ENCODE results near the gene CCDC88C.
A peak's percentile ranks its signal among the peaks of the same experiment; 100 is the strongest.

The CCDC88C gene

GRCh38 chr14:91389150-91389549 is 28.5 kb downstream of the CCDC88C start:
- Histone ChIP-seq H3K27ac (ENCODE audit: low read depth in 2 of 2, low read length in 2 of 2) (peak overlapping the region; percentile 33 to 57), H3K27me3 (ENCODE audit: control insufficient read depth in 2 of 2, insufficient read depth in 2 of 2, low read length in 2 of 2) (no peaks in the 10 kb centered on the region), H3K9ac (ENCODE audit: low read depth in 1 of 2, low read length in 2 of 2) (no peak overlapping the region), H3K9me3 (ENCODE audit: control insufficient read depth in 2 of 2, low read length in 2 of 2) (no peaks in the 10 kb centered on the region), H3K36me3 (ENCODE audit: control insufficient read depth in 2 of 2, insufficient read depth in 2 of 2, low read length in 2 of 2) (peaks cover 0 to 2% of the 10 kb centered on the region in 2 donors), H3K4me3 (ENCODE audit: low read length in 2 of 2) (no peak overlapping the region), H3K4me1 (ENCODE audit: control insufficient read depth in 2 of 2, insufficient read depth in 2 of 2, low read length in 2 of 2) (peaks cover 18 to 20% of the 10 kb centered on the region in 2 donors)

GRCh38 chr14:91388551-91388975 is 29.1 kb downstream of the CCDC88C start:
- peak overlapping the region; percentile 63 to 81 for H3K27ac ChIP-seq (ENCODE audit: low read depth in 2 of 2, low read length in 2 of 2)
- H3K9me3 ChIP-seq (ENCODE audit: control insufficient read depth in 2 of 2, low read length in 2 of 2), result no peaks in the 10 kb centered on the region
- H3K4me3 ChIP-seq (ENCODE audit: low read length in 2 of 2), result peak overlapping the region in 1 of 2 donors; percentile 35
- peaks cover 18 to 20% of the 10 kb centered on the region in 2 donors for H3K4me1 ChIP-seq (ENCODE audit: control insufficient read depth in 2 of 2, insufficient read depth in 2 of 2, low read length in 2 of 2)
- peaks cover 0 to 2% of the 10 kb centered on the region in 2 donors for H3K36me3 ChIP-seq (ENCODE audit: control insufficient read depth in 2 of 2, insufficient read depth in 2 of 2, low read length in 2 of 2)
- no peaks in the 10 kb centered on the region for H3K27me3 ChIP-seq (ENCODE audit: control insufficient read depth in 2 of 2, insufficient read depth in 2 of 2, low read length in 2 of 2)
- peak overlapping the region in 1 of 2 donors; percentile 34 for H3K9ac ChIP-seq (ENCODE audit: low read depth in 1 of 2, low read length in 2 of 2)

- Histone ChIP-seq H3K4me3 (ENCODE audit: low read length in 2 of 2) (peak overlapping the region in 1 of 2 donors; percentile 35), H3K27me3 (ENCODE audit: control insufficient read depth in 2 of 2, insufficient read depth in 2 of 2, low read length in 2 of 2) (no peaks in the 10 kb centered on the region), H3K4me1 (ENCODE audit: control insufficient read depth in 2 of 2, insufficient read depth in 2 of 2, low read length in 2 of 2) (peaks cover 18 to 20% of the 10 kb centered on the region in 2 donors)
Measured at GRCh38 chr14:91387951-91388381, 29.7 kb downstream of the CCDC88C start.

DNA sequence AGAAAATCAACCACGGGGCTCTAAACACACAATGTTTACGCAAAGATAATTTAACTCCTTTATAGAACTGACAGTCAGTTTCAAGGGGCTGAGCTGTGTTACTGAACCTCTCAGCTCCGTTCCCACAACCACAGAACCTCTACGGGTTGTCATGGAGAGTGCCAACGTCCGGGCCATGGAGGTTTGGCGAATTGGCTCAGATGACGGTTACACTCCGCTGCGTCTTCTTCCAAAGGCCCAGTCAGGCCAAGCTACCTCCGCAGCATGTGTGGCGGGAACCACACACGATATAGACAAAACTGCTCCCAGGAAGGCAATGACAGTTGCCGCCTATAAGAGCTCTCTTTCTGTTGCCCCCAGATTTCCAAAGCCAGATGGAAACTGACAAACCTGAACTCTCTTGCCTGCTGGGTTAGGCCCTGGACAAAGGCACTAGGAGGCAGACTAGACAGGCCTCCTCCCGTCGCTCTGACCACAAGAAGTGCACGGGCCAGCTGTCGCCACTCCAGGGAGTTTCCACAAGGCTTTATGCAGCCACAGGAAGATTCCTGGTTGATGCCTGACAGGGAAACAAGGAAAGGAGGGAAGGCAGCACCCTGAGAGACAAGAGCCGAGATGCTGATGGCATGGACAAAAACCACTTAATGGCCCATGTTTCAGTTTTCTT is 30.3 kb downstream of the CCDC88C start:
- no peaks in the 10 kb centered on the region for H3K27me3 ChIP-seq (ENCODE audit: control insufficient read depth in 2 of 2, insufficient read depth in 2 of 2, low read length in 2 of 2)
- H3K4me1 ChIP-seq (ENCODE audit: control insufficient read depth in 2 of 2, insufficient read depth in 2 of 2, low read length in 2 of 2), result peaks cover 18 to 20% of the 10 kb centered on the region in 2 donors
- no peak overlapping the region for H3K4me3 ChIP-seq (ENCODE audit: low read length in 2 of 2)
- peak overlapping the region in 1 of 2 donors; percentile 17 for H3K9ac ChIP-seq (ENCODE audit: low read depth in 1 of 2, low read length in 2 of 2)
- H3K27ac ChIP-seq (ENCODE audit: low read depth in 2 of 2, low read length in 2 of 2), result peak overlapping the region; percentile 63 to 81
- H3K9me3 ChIP-seq (ENCODE audit: control insufficient read depth in 2 of 2, low read length in 2 of 2), result no peaks in the 10 kb centered on the region
- peaks cover 0 to 2% of the 10 kb centered on the region in 2 donors for H3K36me3 ChIP-seq (ENCODE audit: control insufficient read depth in 2 of 2, insufficient read depth in 2 of 2, low read length in 2 of 2)

More at GRCh38 chr14:91387951-91388381, 29.7 kb downstream of the CCDC88C start:
- Histone ChIP-seq H3K36me3 (ENCODE audit: control insufficient read depth in 2 of 2, insufficient read depth in 2 of 2, low read length in 2 of 2) (peaks cover 0 to 2% of the 10 kb centered on the region in 2 donors), H3K9ac (ENCODE audit: low read depth in 1 of 2, low read length in 2 of 2) (peak overlapping the region in 1 of 2 donors; percentile 34), H3K9me3 (ENCODE audit: control insufficient read depth in 2 of 2, low read length in 2 of 2) (no peaks in the 10 kb centered on the region), H3K27ac (ENCODE audit: low read depth in 2 of 2, low read length in 2 of 2) (peak overlapping the region; percentile 63 to 81)

DNA sequence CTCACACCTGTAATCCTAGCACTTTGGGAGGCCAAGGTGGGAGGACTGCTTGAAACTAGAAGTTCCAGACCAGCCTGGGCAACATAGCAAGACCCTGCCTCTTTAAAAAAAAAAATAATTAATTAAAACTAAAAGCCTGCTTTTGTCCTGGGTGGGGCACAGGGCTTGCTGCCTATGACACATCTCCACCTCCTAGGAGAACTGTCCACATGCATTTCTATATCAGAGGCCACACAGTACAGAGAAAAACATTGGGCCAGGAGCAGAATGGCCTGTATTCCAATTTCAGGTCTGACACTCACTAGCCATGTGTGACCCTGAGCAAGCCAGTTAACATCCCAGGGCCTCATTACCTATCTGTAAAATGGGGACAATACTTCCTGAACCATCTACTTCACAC is 31.9 kb downstream of the CCDC88C start:
- no peaks in the 10 kb centered on the region for H3K9me3 ChIP-seq (ENCODE audit: control insufficient read depth in 2 of 2, low read length in 2 of 2)
- H3K27ac ChIP-seq (ENCODE audit: low read depth in 2 of 2, low read length in 2 of 2), result no peak overlapping the region
- peaks cover 18 to 20% of the 10 kb centered on the region in 2 donors for H3K4me1 ChIP-seq (ENCODE audit: control insufficient read depth in 2 of 2, insufficient read depth in 2 of 2, low read length in 2 of 2)

DNA sequence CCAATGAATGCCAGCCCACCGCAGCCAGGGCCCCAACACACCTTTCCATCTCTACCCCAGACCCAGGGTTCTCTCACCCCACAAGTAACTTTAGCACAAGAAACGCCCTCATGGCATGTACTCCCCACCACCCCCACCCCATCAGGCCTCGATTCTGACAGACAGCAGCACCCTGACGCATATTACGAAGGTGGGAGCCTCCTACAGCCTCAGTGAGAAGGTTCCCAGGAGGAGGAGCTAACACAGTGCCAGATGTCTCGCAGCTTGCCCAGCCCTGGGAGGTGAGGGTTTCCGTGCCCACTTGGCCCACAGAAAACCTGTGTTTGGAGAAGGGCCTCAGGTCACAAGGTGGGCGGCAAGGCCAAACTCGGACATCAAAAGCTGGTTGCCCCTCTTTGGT is 32.4 kb downstream of the CCDC88C start:
- Histone ChIP-seq H3K9ac (ENCODE audit: low read depth in 1 of 2, low read length in 2 of 2) (no peak overlapping the region), H3K4me3 (ENCODE audit: low read length in 2 of 2) (no peak overlapping the region), H3K9me3 (ENCODE audit: control insufficient read depth in 2 of 2, low read length in 2 of 2) (no peaks in the 10 kb centered on the region), H3K27me3 (ENCODE audit: control insufficient read depth in 2 of 2, insufficient read depth in 2 of 2, low read length in 2 of 2) (no peaks in the 10 kb centered on the region), H3K27ac (ENCODE audit: low read depth in 2 of 2, low read length in 2 of 2) (no peak overlapping the region), H3K36me3 (ENCODE audit: control insufficient read depth in 2 of 2, insufficient read depth in 2 of 2, low read length in 2 of 2) (peaks cover 0 to 2% of the 10 kb centered on the region in 2 donors), H3K4me1 (ENCODE audit: control insufficient read depth in 2 of 2, insufficient read depth in 2 of 2, low read length in 2 of 2) (peaks cover 18% of the 10 kb centered on the region in 2 donors)

More for the DNA sequence above, 31.9 kb downstream of the CCDC88C start:
- no peak overlapping the region for H3K4me3 ChIP-seq (ENCODE audit: low read length in 2 of 2)
- peaks cover 0 to 2% of the 10 kb centered on the region in 2 donors for H3K36me3 ChIP-seq (ENCODE audit: control insufficient read depth in 2 of 2, insufficient read depth in 2 of 2, low read length in 2 of 2)
- no peaks in the 10 kb centered on the region for H3K27me3 ChIP-seq (ENCODE audit: control insufficient read depth in 2 of 2, insufficient read depth in 2 of 2, low read length in 2 of 2)
- H3K9ac ChIP-seq (ENCODE audit: low read depth in 1 of 2, low read length in 2 of 2), result no peak overlapping the region

DNA sequence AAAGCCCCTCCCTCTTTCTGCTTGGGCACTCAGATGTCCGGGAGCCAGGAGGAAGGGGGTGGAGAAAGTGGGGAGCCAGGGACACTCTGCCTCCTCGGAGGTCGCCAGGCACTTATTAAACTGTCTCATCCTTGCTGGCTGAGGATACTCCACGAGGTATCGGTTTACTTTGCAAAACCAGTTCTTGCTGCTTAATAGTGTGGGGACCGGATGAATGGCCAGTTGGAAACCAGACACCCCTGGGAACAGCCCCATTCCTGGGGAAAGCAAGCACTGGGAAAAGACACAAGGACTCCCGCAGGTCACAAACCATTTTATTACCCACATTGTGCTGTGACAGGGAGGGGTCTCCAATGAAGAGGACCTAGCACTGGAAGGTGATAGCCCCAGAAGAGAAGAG is 34.2 kb downstream of the CCDC88C start:
- Histone ChIP-seq H3K4me1 (ENCODE audit: control insufficient read depth in 2 of 2, insufficient read depth in 2 of 2, low read length in 2 of 2) (peaks cover 18 to 26% of the 10 kb centered on the region in 2 donors), H3K4me3 (ENCODE audit: low read length in 2 of 2) (no peak overlapping the region), H3K9me3 (ENCODE audit: control insufficient read depth in 2 of 2, low read length in 2 of 2) (no peaks in the 10 kb centered on the region), H3K36me3 (ENCODE audit: control insufficient read depth in 2 of 2, insufficient read depth in 2 of 2, low read length in 2 of 2) (peaks cover 0 to 2% of the 10 kb centered on the region in 2 donors), H3K9ac (ENCODE audit: low read depth in 1 of 2, low read length in 2 of 2) (no peak overlapping the region), H3K27me3 (ENCODE audit: control insufficient read depth in 2 of 2, insufficient read depth in 2 of 2, low read length in 2 of 2) (no peaks in the 10 kb centered on the region), H3K27ac (ENCODE audit: low read depth in 2 of 2, low read length in 2 of 2) (no peak overlapping the region)

GRCh38 chr14:91381801-91382670 is 35.6 kb downstream of the CCDC88C start:
- Histone ChIP-seq H3K4me1 (ENCODE audit: control insufficient read depth in 2 of 2, insufficient read depth in 2 of 2, low read length in 2 of 2) (peaks cover 22 to 29% of the 10 kb centered on the region in 2 donors), H3K4me3 (ENCODE audit: low read length in 2 of 2) (no peak overlapping the region), H3K27me3 (ENCODE audit: control insufficient read depth in 2 of 2, insufficient read depth in 2 of 2, low read length in 2 of 2) (no peaks in the 10 kb centered on the region), H3K27ac (ENCODE audit: low read depth in 2 of 2, low read length in 2 of 2) (no peak overlapping the region), H3K9ac (ENCODE audit: low read depth in 1 of 2, low read length in 2 of 2) (no peak overlapping the region), H3K9me3 (ENCODE audit: control insufficient read depth in 2 of 2, low read length in 2 of 2) (no peaks in the 10 kb centered on the region), H3K36me3 (ENCODE audit: control insufficient read depth in 2 of 2, insufficient read depth in 2 of 2, low read length in 2 of 2) (no peaks in the 10 kb centered on the region)

GRCh38 chr14:91380610-91381371 is 36.8 kb downstream of the CCDC88C start:
- Histone ChIP-seq H3K4me1 (ENCODE audit: control insufficient read depth in 2 of 2, insufficient read depth in 2 of 2, low read length in 2 of 2) (peaks cover 31 to 35% of the 10 kb centered on the region in 2 donors), H3K27ac (ENCODE audit: low read depth in 2 of 2, low read length in 2 of 2) (peak overlapping the region in 1 of 2 donors; percentile 13), H3K4me3 (ENCODE audit: low read length in 2 of 2) (no peak overlapping the region), H3K27me3 (ENCODE audit: control insufficient read depth in 2 of 2, insufficient read depth in 2 of 2, low read length in 2 of 2) (no peaks in the 10 kb centered on the region), H3K9ac (ENCODE audit: low read depth in 1 of 2, low read length in 2 of 2) (no peak overlapping the region), H3K36me3 (ENCODE audit: control insufficient read depth in 2 of 2, insufficient read depth in 2 of 2, low read length in 2 of 2) (no peaks in the 10 kb centered on the region), H3K9me3 (ENCODE audit: control insufficient read depth in 2 of 2, low read length in 2 of 2) (no peaks in the 10 kb centered on the region)
